Right lobe of liver (tissue), 6 donors: Measurements from ENCODE around the gene CABP7. TPM values are rescaled to one million over a fixed set of nuclear protein-coding genes. Genes with fewer than 3 reads are reported as not detected.

Source experiments
- ATAC-seq, 4 donors: fragments of 200-7000 bp; cut with Tn5 transposase; one replicate each; pipeline ENCODE4 v1.9.1; 2020; ENCODE audit warnings: mild to moderate bottlenecking in 4 of 4, moderate library complexity in 4 of 4
- DNase-seq, 3 donors: peaks; one replicate each; pipeline ENCODE4 v3.0.0-alpha.2; 2020
- H3K27ac ChIP-seq, 3 donors: fragments of 200-600 bp; one replicate each; pipeline ENCODE4 v1.8.0; 2022
- H3K27me3 ChIP-seq, 2 donors: fragments of 200-600 bp; one replicate each; pipeline ENCODE4 v1.8.0; 2022
- H3K36me3 ChIP-seq, 4 donors: fragments of 200-600 bp; sonication (generic) in 1 of 4; one replicate each; pipeline versions ENCODE4 v1.5.1 to v1.8.0; 2017 to 2022; ENCODE audit warnings: control low read depth in 1 of 4
- H3K4me1 ChIP-seq, 4 donors: fragments of 200-600 bp; sonication (generic) in 1 of 4; one replicate each; pipeline versions ENCODE4 v1.5.1 to v1.8.0; 2017 to 2022; ENCODE audit warnings: control low read depth in 1 of 4
- H3K4me3 ChIP-seq, 3 donors: fragments of 200-600 bp; one replicate each; pipeline ENCODE4 v1.8.0; 2022
- H3K9me3 ChIP-seq, 4 donors: fragments of 200-600 bp; sonication (generic) in 1 of 4; one replicate each; pipeline versions ENCODE4 v1.5.1 to v1.8.0; 2017 to 2022; ENCODE audit warnings: control low read depth in 1 of 4
- CTCF ChIP-seq, 4 donors: fragments of 200-600 bp in 3 of 4; fragments of 450-650 bp in 1 of 4; IDR thresholded peaks; one replicate each; pipeline versions ENCODE4 v1.5.1 to v1.8.0; 2016 to 2022; ENCODE audit warnings: antibody characterized with exemption in 4 of 4, mild to moderate bottlenecking in 2 of 4
- POLR2A ChIP-seq: fragments of 450-650 bp; IDR thresholded peaks from one replicate; pipeline ENCODE4 v1.6.1; 2017; ENCODE audit warnings: antibody characterized with exemption, mild to moderate bottlenecking
- WGBS: methylation state at CpG from one replicate; pipeline ENCODE4 v1.1.6; 2018; ENCODE audit warnings: low coverage, low lambda C conversion rate; ENCODE audit not compliant: insufficient coverage; ENCODE audit errors: missing lambda C conversion rate; 5-methylcytosine and 5-hydroxymethylcytosine counted together
- intact Hi-C, 2 donors: fragments of 100-400 bp; cut with DNase I; formaldehyde crosslinking; loops; one replicate each; pipeline versions ENCODE4 v1.11.2 to v1.14.1; 2022
- total RNA-seq, 6 experiments: library from RNA; depleted of rRNA in 2 of 6; stranded (reverse); fragments of >200 nt in 2 of 6; fragmentation: NEBNext Ultra II Directional in 3 of 6; extraction: Animal tissue kit (Norgen Biotek cat#: 25700) in 3 of 6; gene quantifications; one replicate each; pipeline versions ENCODE4 v1.1.0 to v1.2.4, GENCODE V29; 2016 to 2023
- donor health status: DM: no; HTN: yes; CAD: no.
- donor health status: DM: no; HTN: no; CAD: no.
- donor health status: DM: no; HTN: no; CAD: no.
- donor health status: DM: no; HTN: yes; CAD: no.
- donor health status: DM: no; HTN: yes; CAD: no.

Gene CABP7
- total RNA-seq, 6 experiments from 2014 or later, result not detected

GRCh38 chr22:29689880-29690213, 30.0 kb upstream of the CABP7 start:
- H3K4me1 ChIP-seq, result no peaks in the 10 kb centered on the region
- no peaks in the 10 kb centered on the region for H3K9me3 ChIP-seq
- intact Hi-C loops, result loop anchor here in 1 of 2 donors (10.0 kb wide), 1 partner anchor 405 kb away; no protein-coding TSS in a partner anchor
- peaks cover 0 to 6% (median 1%) of the 10 kb centered on the region in 4 donors for H3K36me3 ChIP-seq
- no peaks in the 10 kb centered on the region for H3K27me3 ChIP-seq
- ATAC-seq, result peak; percentile 67 to 83 (median 74)
- no peak overlapping the region for H3K4me3 ChIP-seq
- peak; percentile 61 to 72 (median 61) for DNase-seq
- TF ChIP-seq POLR2A (no peak), CTCF (IDR thresholded peaks at IDR 0.05) (peak; percentile 49 to 78 (median 64))
- WGBS, result 47% methylated on average over 5 of the region's 8 CpGs
- no peak overlapping the region for H3K27ac ChIP-seq

GRCh38 chr22:29690476-29690875, 29.3 kb upstream of the CABP7 start:
- no peaks in the 10 kb centered on the region for H3K9me3 ChIP-seq
- WGBS, result 82% methylated on average over 6 of the region's 9 CpGs
- no peak for DNase-seq
- intact Hi-C loops, result loop anchor here in 1 of 2 donors (10.0 kb wide), 1 partner anchor 404 kb away; no protein-coding TSS in a partner anchor
- no peaks in the 10 kb centered on the region for H3K4me1 ChIP-seq
- H3K36me3 ChIP-seq, result peaks cover 0 to 7% (median 3%) of the 10 kb centered on the region in 4 donors
- no peak overlapping the region for H3K4me3 ChIP-seq
- H3K27me3 ChIP-seq, result no peaks in the 10 kb centered on the region
- no peak overlapping the region for H3K27ac ChIP-seq
- no peak for ATAC-seq
- no peak for TF ChIP-seq CTCF (IDR thresholded peaks at IDR 0.05)
- no peak for TF ChIP-seq POLR2A

- DNase-seq (no peak), ATAC-seq (no peak)
- intact Hi-C loops, result loop anchor here in 1 of 2 donors (10.0 kb wide), 1 partner anchor 403 kb away; no protein-coding TSS in a partner anchor
- Histone ChIP-seq H3K27ac (no peak overlapping the region), H3K4me3 (no peak overlapping the region), H3K9me3 (no peaks in the 10 kb centered on the region), H3K4me1 (no peaks in the 10 kb centered on the region), H3K27me3 (no peaks in the 10 kb centered on the region), H3K36me3 (peaks cover 0 to 7% (median 0%) of the 10 kb centered on the region in 4 donors)
- WGBS, result 85% methylated on average over 5 of the region's 13 CpGs
- TF ChIP-seq POLR2A, result no peak
- TF ChIP-seq CTCF (IDR thresholded peaks at IDR 0.05), result no peak
Observed at GRCh38 chr22:29691636-29692326, 28.0 kb upstream of the CABP7 start.

- TF ChIP-seq CTCF (IDR thresholded peaks at IDR 0.05) (no peak), POLR2A (no peak)
- no peaks in the 10 kb centered on the region for H3K9me3 ChIP-seq
- no peak overlapping the region for H3K4me3 ChIP-seq
- intact Hi-C loops, result loop anchor here in 1 of 2 donors (10.0 kb wide), 1 partner anchor 403 kb away; no protein-coding TSS in a partner anchor
- WGBS, result no CpG with 5 or more reads among the region's 4 CpGs
- no peaks in the 10 kb centered on the region for H3K4me1 ChIP-seq
- H3K27me3 ChIP-seq, result no peaks in the 10 kb centered on the region
- no peak overlapping the region for H3K27ac ChIP-seq
- H3K36me3 ChIP-seq, result peaks cover 0 to 7% (median 0%) of the 10 kb centered on the region in 4 donors
- no peak for ATAC-seq
- DNase-seq, result no peak
Observed at GRCh38 chr22:29692327-29692640, 27.5 kb upstream of the CABP7 start.
